Upper lobe of left lung (tissue), 4 donors: ENCODE results near the gene PDIA6.

Experiments used
- POLR2A ChIP-seq, 4 donors: fragments of 450-650 bp; IDR thresholded peaks; one replicate each; pipeline ENCODE4 v1.5.1; 2016 to 2017; ENCODE audit warnings: antibody characterized with exemption in 4 of 4, mild to moderate bottlenecking in 2 of 4
- POLR2AphosphoS5 ChIP-seq, 2 donors: sonication (generic); formaldehyde crosslinking; IDR thresholded peaks; one replicate each; pipeline ENCODE4 v1.5.1; 2017; ENCODE audit warnings: antibody characterized with exemption in 2 of 2
- TF ChIP-seq, protein P1 (sequence below), 6 experiments: fragments of 450-650 bp in 4 of 6; fragments of 200-600 bp in 2 of 6; sonication (generic) in 2 of 6; IDR thresholded peaks; one replicate each; pipeline ENCODE4 v1.5.1; 2016 to 2019; ENCODE audit warnings: antibody characterized with exemption in 6 of 6

DNA sequence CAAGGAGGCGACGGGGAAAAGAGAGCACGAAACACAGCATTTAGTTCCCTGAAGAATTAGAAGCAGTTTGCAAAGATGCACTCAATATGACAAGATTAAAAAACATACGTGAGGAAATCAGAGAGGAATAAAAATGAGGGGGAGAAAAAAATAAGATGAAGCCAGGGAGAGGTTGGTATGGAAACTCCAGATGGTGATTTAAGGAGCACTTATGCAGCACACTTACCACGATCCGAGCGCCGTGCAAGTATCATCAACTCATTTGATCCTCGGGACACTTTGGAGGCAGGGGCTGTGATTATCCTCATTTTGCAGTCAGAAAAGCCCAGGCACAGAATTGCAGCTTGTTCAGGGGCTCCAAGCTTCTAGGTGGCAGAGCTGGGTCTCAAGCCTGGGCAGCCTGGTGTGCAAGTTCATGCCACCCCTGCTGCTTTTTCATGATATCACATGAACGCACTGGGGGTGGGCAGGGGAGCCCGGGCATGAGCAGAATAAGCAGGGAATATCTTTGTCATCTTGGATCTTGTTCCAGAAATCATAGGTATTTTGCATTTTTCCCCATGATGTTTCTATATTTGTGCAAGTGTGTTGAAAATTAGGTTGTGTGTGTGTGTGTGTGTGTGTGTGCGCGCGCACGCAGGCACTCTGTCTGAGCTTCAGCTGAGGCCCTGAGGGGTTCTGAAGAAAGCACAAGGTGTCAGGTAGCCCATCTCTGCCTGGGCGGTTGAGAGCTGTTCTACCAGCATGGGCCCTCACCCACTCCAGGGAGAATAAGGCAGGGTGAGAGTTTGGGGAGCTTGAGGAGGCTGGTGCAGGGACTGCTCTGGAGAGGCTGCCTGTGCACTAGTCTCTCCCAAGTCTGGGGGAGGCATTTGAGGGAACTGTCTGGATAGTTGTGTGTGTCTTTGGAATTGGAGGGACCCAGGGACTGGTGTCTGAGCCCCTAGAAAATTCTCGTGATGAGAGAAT is 25.0 kb upstream of the PDIA6 start:
- no peak for TF ChIP-seq POLR2A (IDR thresholded peaks at IDR 0.05)
- TF ChIP-seq, protein P1, sequence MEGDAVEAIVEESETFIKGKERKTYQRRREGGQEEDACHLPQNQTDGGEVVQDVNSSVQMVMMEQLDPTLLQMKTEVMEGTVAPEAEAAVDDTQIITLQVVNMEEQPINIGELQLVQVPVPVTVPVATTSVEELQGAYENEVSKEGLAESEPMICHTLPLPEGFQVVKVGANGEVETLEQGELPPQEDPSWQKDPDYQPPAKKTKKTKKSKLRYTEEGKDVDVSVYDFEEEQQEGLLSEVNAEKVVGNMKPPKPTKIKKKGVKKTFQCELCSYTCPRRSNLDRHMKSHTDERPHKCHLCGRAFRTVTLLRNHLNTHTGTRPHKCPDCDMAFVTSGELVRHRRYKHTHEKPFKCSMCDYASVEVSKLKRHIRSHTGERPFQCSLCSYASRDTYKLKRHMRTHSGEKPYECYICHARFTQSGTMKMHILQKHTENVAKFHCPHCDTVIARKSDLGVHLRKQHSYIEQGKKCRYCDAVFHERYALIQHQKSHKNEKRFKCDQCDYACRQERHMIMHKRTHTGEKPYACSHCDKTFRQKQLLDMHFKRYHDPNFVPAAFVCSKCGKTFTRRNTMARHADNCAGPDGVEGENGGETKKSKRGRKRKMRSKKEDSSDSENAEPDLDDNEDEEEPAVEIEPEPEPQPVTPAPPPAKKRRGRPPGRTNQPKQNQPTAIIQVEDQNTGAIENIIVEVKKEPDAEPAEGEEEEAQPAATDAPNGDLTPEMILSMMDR (IDR thresholded peaks at IDR 0.05), result no peak
- TF ChIP-seq POLR2AphosphoS5 (IDR thresholded peaks at IDR 0.05), result no peak
